Activated CD4-positive, alpha-beta T cell treated with anti-CD3 and anti-CD28 coated beads for 36 hours (primary cell): ENCODE data around the gene PFKL. TPM values are rescaled to one million over a fixed set of nuclear protein-coding genes. Genes with fewer than 3 reads are reported as not detected.

Source experiments
- ATAC-seq: fragments of 200-7000 bp; cut with Tn5 transposase; one replicate; pipeline ENCODE4 v1.10.0; 2021; ENCODE audit warnings: mild to moderate bottlenecking, moderate library complexity
- CTCF ChIA-PET: fragments of 350-600 bp; sonication (Branson Sonifier 250); formaldehyde crosslinking; loops from one replicate; lab custom pipeline; 2021; ENCODE audit warnings: antibody characterized with exemption; lab: Charles Lee
- POLR2A ChIA-PET: fragments of 350-600 bp; sonication (Branson Sonifier 250); formaldehyde crosslinking; loops from one replicate; lab custom pipeline; 2021; ENCODE audit warnings: antibody characterized with exemption, inconsistent platforms; lab: Charles Lee
- DNase-seq: peaks from one replicate; pipeline ENCODE4 v3.0.0-alpha.2; 2020
- H3K27ac Mint-ChIP-seq: one replicate; pipeline ENCODE4 v1.8.0; 2021; ENCODE audit warnings: mixed read lengths
- H3K27me3 Mint-ChIP-seq: one replicate; pipeline ENCODE4 v1.8.0; 2021; ENCODE audit warnings: mixed read lengths
- H3K36me3 Mint-ChIP-seq: one replicate; pipeline ENCODE4 v1.8.0; 2021; ENCODE audit warnings: low read depth, mixed read lengths
- H3K4me1 Mint-ChIP-seq: one replicate; pipeline ENCODE4 v1.8.0; 2021; ENCODE audit warnings: mixed read lengths
- H3K4me3 Mint-ChIP-seq: one replicate; pipeline ENCODE4 v1.8.0; 2021; ENCODE audit warnings: mild to moderate bottlenecking, moderate library complexity, mixed read lengths
- H3K9me3 Mint-ChIP-seq: one replicate; pipeline ENCODE4 v1.8.0; 2021; ENCODE audit warnings: low read depth, mixed read lengths
- intact Hi-C, 2 experiments: fragments of 100-400 bp; cut with DNase I in 1 of 2; cut with micrococcal nuclease in 1 of 2; formaldehyde crosslinking; loops; one replicate each; pipeline versions ENCODE4 v1.14.2 to v1.15.1; 2022 to 2024; cut with DNase I, micrococcal nuclease
- total RNA-seq, 2 experiments: library from RNA; stranded (reverse); gene quantifications; one replicate each; pipeline ENCODE4 v1.2.3, GENCODE V29; 2021

Gene PFKL
- total RNA-seq, 2 experiments from 2014 or later, result 167 to 202 TPM

DNA sequence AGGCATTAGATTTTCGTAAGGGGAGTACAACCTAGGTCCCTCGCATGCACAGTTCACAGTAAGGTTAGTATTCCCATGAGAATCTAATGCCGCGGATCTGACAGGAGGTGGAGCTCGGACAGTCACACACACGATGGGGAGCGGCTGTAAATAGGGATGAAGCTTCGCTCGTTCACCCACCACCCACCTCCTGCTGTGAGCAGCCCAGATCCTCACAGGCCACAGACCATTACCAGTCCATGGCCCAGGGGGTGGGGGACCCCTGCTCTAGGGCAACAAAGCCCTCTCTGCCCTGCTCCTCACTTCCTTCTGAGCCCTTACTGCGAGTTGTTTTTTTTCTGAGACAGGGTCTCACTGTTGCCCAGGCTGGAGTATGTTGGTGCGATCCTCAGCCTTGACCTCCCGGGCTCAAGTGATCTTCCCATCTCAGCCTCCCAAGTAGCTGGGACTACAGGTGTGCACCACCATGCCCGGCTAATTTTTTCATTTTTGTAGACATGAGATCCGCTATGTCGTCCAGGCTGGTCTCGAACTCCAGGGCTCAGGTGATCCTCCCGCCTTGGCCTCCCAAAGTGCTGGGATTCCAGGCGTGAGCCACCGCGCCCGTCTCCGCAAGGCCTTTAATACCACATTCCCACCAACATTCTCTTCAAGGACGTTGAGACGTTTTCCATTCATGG, 74.9 kb downstream of the PFKL start:
- intact Hi-C loops, result no loop called here
- POLR2A ChIA-PET, result no interaction called here
- Mint-ChIP-seq H3K36me3 (no peaks in the 10 kb centered on the region), H3K4me3 (no peak overlapping the region), H3K4me1 (peaks cover 16% of the 10 kb centered on the region), H3K27ac (no peak overlapping the region), H3K27me3 (no peaks in the 10 kb centered on the region), H3K9me3 (no peaks in the 10 kb centered on the region)
- DNase-seq (no peak), ATAC-seq (no peak)
- CTCF ChIA-PET, result no interaction called here

DNA sequence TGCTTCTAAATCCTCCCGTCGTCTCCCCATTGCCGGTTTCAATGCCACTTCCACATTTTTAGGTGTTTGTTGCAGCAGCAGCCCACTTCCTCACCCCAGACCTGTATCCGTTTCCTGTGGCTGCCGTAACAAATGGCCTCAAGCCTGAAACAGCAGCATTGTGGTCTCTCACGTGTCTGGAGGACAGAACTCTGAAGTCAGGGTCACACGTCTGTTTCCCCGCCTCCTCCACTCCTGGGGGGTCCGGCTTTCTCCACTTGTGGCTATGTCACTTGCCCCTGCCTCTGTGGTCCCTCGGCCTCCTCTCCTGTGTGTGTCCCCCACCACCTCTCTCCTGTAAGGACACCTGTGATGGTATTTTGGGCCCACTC, 75.4 kb downstream of the PFKL start:
- H3K4me3 Mint-ChIP-seq, result no peak overlapping the region
- H3K9me3 Mint-ChIP-seq, result no peaks in the 10 kb centered on the region
- POLR2A ChIA-PET, result no interaction called here
- DNase-seq (peak; percentile 33), ATAC-seq (peak; percentile 33)
- intact Hi-C loops, result no loop called here
- H3K36me3 Mint-ChIP-seq, result no peaks in the 10 kb centered on the region
- no peak overlapping the region for H3K27ac Mint-ChIP-seq
- H3K27me3 Mint-ChIP-seq, result no peaks in the 10 kb centered on the region
- CTCF ChIA-PET, result no interaction called here
- peaks cover 16% of the 10 kb centered on the region for H3K4me1 Mint-ChIP-seq

DNA sequence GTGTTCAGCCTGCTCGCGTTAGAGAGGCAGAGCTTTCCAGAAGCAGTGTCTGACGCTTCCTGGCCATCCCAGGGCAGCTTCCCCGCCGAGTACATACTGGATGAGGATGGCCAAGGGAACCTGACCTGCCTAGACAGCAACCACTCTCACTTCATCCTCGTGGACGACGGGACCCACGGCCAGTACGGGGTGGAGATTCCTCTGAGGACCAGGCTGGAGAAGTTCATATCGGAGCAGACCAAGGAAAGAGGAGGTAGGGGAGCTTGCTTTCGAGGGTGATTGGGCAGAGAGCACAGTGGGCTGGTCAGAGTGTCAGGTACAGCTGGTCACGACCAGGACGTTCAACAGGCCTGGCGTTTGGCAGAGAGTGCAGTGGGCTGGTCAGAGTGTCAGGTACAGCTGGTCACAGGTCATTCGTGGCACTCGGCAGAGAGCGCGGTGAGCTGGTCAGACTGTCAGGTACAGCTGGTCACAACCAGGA, 75.9 kb downstream of the PFKL start:
- no peak overlapping the region for H3K4me3 Mint-ChIP-seq
- H3K36me3 Mint-ChIP-seq, result no peaks in the 10 kb centered on the region
- ChIA-PET POLR2A (no interaction called here), CTCF (no interaction called here)
- H3K27ac Mint-ChIP-seq, result no peak overlapping the region
- peaks cover 16% of the 10 kb centered on the region for H3K4me1 Mint-ChIP-seq
- no peak for DNase-seq
- intact Hi-C loops, result no loop called here
- H3K9me3 Mint-ChIP-seq, result no peaks in the 10 kb centered on the region
- H3K27me3 Mint-ChIP-seq, result no peaks in the 10 kb centered on the region
- ATAC-seq, result no peak

DNA sequence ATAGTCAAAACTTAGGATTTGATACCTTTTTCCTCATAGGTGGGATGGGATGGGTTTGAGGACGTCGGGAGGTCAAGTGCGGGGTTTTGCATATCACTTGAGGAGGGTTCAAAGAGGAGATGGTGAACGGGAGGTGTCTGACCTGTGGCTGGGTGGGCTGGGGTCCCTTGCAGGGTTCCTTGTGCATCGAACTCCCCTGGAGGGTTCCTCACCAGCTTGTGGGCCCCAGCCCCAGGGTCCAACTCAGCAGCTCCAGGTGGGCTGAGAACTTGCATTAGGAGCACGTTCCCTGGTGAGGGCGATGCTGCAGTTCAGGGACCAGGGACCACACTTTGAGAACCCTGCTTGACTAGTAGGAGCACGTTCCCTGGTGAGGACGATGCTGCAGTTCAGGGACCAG, 76.8 kb downstream of the PFKL start:
- ATAC-seq, result no peak
- POLR2A ChIA-PET, result no interaction called here
- Mint-ChIP-seq H3K4me3 (no peak overlapping the region), H3K9me3 (no peaks in the 10 kb centered on the region), H3K27me3 (no peaks in the 10 kb centered on the region), H3K4me1 (peaks cover 16% of the 10 kb centered on the region), H3K27ac (no peak overlapping the region), H3K36me3 (no peaks in the 10 kb centered on the region)
- intact Hi-C loops, result no loop called here
- no peak for DNase-seq
- CTCF ChIA-PET, result no interaction called here

Other genes starting within 250 kb of the PFKL start
- 10 to 100 TPM; 28.9 to 54.1 TPM for gene PWP2, start 192.7 kb upstream of the PFKL start, total RNA-seq
- gene GATD3, start 166.4 kb upstream of the PFKL start, total RNA-seq, result 10 to 100 TPM; 30.3 to 43.2 TPM
- 1 to 10 TPM; 2.4 to 2.8 TPM for gene ICOSLG, start 59.1 kb upstream of the PFKL start, total RNA-seq
- not detected for gene DNMT3L, start 38.2 kb upstream of the PFKL start, total RNA-seq
- gene AIRE, start 14.2 kb upstream of the PFKL start, total RNA-seq, result not detected
- 10 to 100 TPM in 1 of 2 experiments, 1 to 10 TPM in 1; 7.3 to 11.4 TPM for gene CFAP410, start 39.3 kb downstream of the PFKL start, total RNA-seq
- gene TRPM2, start 53.6 kb downstream of the PFKL start, total RNA-seq, result 1 to 10 TPM; 1.5 to 1.7 TPM
- 1 to 10 TPM; 2.7 to 2.9 TPM for gene LRRC3, start 155.5 kb downstream of the PFKL start, total RNA-seq
- not detected for gene KRTAP10-1, start 240.1 kb downstream of the PFKL start, total RNA-seq